Globus pallidus (tissue), 1 donor: Measurements from ENCODE around the gene C1orf174.

Experiments used
- DNase-seq: peaks from one replicate; pipeline ENCODE4 v3.0.0-alpha.2; 2015; ENCODE audit warnings: low spot score

C1orf174 gene

DNA sequence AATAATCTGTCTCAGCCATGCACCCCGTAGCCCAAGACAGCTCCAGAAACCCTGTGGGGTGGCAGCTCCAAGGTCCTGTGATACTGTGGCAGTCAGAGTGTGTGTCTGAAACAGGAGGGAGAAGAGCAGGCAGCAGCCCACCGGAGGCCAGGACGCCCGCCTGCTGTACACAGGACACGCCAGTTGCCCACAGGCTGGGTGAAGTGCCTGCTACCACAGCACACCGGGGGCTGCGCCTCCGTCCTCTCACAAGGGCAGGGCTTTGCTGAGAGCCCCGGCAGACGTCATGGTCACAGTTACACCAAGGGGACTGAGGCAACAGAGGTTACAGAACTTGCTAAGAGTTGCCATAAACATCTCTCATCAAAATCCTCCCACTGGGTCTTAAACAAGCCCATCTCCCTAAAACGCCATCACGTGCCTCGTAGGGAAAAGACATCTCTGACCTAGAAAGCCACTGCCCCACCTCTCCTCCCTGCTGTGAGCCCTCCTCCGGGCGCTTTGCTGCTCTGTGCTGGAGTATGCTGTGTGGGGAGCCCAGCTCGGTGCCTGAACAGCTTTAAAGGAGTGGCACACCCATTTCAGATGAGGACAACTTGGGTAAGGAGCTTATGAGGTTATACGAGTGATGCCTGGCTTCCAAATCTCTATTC lies 5.3 kb downstream of the C1orf174 start:
- no peak for DNase-seq

DNA sequence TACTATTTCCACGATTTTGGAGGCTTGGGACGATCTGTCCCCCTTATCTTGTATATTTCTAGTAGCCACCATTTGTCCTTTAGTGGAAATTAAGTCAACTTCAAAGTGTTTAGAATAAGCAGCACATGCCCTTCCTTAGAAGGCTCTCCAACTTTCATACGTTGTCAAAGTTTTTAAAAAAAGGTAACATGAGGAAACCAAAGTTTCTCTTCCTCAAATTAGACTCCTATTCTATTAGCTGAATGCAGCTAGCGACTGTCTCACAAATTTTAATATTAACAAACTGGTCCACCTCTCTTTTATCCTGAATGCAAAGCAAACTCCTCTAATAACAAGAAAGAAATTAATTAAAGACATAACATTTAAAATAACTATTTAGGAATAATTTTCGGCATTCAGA lies 6.9 kb downstream of the C1orf174 start:
- DNase-seq: no peak

DNA sequence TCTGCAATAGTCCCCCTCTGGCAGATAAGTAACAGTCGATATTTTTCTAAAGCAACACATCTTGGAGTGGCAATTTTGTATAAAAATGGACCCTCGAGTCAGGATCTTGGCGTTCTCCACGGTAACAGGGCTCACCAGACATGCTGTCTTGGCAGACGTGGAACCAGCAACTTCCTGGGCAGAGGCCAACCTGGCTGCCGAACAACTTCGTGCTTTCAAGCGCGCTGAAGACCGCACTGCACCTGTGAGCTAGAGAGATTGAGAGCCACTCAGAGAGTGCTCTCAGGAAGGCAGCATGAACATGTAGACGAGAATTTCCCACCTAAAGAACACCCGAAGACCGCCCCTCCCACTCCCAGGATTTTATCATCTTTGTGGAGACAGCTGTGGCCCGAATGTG lies 7.3 kb downstream of the C1orf174 start:
- DNase-seq: no peak

DNA sequence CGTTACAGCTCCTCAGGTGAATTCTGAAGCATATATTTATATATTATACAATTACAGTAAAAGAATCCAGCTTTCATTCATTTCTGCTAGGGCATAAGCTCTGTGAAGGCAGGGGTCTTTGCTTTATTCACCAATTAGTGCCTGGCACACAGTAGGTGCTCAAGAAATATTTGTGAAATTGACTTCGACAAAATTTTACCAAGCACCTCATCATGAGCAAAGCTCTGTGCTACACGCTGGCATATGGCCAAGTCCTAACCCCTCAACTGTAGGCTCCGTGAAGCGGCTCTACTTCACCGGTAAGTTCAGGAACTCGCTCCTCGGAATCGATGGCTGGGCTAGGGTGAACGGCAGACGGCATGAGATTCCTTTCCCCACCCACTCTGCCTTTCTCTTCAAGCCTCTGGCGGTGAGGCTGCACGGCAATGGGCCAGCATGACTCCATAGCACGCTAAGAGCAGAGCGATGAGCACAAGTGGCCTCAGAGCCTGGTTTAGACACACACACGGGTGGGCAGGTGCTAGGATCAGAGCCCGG lies 8.7 kb downstream of the C1orf174 start:
- no peak for DNase-seq

DNA sequence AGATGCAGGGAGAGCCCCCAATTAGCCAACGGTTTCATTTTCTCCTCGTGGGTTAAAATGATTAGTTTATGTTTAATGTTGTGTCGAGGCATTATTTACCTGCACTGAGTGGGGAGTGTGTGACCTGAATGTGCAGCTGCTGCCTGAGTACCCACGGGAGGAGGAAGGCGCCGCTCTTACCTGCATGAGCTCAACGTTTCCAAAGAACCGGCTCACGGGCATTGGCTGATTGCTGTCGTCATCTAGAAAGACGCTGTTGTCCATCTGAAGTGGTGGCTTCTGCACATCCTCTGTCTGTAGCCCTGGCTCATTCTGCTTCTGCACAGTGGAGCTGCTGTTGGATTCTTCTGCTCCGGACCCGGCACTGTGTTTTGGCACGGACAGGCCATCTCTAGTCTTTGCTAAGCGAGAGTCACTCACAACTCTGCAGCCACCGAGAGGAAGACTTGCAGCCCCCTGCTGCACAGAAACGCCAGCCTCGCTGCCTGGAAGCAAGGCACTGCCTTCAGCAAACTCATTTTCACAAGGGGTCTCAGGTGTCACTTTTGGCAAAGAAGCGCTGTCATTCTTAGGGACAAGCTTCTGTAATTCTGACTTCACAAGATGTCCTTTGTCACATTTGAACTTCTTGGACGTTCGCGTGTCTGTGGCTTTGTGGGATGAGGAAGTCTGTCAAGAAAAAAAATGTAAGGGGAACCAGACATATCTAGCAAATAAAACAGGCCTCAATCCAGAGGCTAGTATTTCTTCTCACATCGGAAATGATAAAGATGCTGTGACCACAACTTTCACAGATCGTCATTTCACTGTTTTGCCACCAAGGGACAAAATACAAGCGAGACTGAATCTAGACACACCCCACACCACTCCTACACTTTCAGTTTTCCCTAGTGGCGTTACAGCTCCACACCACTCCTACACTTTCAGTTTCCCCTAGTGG lies 9.4 kb downstream of the C1orf174 start:
- DNase-seq: peak; percentile 20

DNA sequence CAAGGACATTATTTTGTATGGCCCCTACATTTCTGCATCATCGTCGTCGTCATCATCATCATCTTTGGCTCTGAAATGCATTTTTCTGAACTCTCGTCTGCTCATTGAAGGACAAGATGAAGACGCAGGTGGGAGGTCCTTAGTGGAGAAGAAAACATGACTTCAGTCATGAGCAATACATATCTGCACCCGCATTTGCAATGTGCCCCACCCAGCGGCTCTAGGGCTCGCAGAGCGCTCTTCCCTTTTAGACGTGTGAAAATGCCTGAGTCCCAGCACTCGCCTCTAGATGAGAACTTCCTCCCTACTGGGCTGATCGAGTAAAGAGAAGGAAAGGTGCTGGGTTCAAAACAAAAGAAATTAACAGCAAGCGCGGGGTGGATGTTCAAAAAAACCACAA lies 10.1 kb downstream of the C1orf174 start:
- no peak for DNase-seq

DNA sequence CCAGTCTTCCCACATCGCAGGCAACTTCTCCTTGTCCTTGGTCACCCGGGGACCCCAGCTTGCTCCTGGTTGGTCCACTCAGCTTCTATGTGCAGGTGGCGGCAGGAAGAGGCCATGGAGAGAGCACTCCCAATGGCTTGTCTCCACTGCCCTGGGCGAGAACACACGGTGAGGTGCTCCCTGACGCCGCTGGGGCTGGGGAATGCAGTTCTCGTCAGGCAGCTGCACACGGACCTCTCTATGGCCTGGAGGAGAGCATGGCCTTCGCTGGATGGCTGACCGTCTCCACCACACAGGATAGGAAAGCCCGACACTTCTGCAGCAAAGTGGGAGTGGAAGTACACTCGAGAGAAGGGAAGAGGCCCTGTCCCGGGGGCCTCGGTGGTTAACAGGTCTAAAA lies 11.8 kb downstream of the C1orf174 start:
- no peak for DNase-seq

DNA sequence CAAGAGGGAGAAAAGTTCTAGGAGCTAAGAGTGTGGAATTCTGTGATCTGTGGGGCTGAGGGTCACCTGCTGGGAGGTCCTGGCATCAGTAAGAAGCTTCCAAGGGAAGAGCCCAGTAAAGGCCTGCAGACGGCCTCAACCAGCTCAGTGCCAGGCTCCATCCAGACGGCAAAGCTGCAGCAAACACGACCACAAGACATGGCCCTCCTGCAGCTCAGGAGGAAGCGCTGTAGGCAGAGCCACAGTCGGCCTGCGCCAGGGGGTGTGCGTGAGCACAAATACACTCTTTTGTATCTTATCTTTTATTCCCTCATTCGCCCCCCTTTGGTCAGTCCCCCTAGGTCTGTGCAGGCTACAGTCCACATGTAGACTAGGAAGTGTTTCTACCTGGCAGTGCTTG lies 13.4 kb downstream of the C1orf174 start:
- DNase-seq: no peak

DNA sequence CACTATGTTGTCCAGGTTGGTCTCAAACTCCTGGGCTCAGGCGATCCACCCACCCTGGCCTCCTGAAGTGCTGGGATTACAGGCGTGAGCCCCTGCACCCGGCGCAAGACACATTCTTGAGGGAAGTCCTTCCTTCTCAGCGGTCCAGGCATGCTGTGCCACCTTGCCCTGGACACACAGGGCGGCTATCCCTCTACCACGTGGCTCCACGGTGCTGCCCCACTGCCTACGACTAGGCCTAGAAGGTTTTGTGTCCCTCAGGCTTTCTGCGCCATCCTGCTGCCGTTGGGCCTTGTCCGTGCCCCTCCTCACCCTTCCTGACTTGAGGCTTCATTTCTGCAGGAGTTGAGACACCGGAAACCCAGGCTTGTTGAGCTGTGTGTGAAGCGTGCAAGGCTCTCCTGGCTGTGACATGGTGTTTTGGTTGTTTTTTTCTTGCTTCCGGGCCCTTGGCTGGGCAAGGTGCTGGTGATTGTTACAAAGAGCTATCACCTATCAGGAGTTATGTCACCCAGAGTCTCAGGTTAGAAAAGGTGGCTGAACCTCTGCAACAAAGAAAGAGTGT lies 13.9 kb downstream of the C1orf174 start:
- DNase-seq: no peak

DNA sequence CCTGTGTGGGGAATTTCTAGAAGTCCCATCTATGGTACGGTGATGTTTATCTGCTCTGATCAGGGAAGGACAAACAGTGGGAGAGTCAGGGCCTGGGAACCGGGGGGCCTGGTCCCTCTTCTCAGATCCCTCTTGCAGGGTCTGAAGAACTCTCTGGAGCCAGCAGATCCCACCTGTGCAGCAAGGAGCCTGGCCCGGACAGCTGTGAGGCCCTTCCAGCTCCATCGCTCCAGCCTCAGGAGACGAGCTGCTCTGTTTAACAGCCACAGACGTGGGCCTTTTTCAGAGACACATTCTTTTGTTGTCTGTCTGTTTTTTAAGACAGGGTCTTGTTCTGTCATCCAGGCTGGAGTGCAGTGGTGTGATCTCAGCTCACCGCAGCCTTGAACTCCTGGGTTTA lies 14.5 kb downstream of the C1orf174 start:
- DNase-seq: no peak

DNA sequence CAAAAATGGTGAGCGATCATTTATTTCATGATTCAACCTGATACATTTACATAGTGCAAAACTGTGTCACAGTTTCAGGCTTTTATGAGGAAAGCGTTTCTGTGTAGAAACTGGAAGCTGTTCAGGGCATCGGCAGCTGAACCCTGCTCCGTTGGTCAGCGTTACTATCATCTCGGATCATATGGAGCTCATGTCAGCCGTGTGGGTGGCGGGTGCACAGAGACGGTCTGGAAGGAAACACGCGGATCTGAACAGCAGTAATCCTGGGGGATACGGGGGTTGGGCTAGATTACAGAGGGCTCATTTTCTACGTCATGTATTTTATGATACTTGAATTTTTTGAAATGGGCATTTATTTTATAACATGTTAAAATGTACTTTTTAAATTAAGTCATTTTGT lies 15.1 kb downstream of the C1orf174 start:
- DNase-seq: no peak

DNA sequence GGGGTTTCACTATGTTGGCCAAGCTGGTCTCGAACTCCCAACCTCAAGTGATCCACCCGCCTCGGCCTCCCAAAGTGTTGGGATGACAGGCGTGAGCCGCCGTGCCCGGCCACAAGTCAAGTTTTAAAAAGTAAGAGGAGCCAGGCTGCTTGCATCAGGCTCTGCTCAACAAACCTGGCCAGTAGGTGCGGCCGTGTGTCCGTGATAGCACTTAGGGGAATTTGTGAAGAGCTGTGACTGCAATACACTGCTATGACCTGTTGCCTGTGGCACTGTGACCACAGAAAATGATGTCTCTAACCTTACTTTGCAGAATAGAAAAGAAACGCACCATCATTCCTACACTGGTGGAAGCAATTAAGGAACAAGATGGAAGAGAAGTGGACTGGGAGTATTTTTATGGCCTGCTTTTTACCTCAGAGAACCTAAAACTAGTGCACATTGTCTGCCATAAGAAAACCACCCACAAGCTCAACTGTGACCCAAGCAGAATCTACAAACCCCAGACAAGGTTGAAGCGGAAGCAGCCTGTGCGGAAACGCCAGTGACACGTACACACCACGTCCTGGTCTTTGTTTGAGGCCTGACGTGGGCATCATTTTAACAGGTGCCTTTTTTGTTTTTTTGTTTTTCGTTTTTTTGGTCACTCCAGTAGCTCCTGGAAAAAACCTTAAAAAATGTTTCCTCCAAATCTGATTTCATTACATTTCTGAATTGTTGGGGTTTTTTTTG lies 16.7 kb downstream of the C1orf174 start:
- no peak for DNase-seq

DNA sequence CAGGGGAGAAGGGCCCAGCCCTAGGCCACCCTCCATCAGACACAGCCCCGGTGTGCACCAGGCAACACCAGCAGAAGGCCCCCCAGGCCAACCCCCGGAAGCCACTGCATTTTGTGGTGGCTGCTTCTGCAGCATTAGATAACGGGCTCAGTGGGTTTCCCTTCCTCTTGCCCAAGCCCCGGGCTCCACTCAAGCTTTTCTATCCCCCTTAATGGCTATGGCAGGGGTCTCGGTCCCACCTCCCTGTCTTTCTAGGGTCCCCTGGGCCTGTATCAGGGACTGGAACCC lies 18.9 kb downstream of the C1orf174 start:
- DNase-seq: no peak

DNA sequence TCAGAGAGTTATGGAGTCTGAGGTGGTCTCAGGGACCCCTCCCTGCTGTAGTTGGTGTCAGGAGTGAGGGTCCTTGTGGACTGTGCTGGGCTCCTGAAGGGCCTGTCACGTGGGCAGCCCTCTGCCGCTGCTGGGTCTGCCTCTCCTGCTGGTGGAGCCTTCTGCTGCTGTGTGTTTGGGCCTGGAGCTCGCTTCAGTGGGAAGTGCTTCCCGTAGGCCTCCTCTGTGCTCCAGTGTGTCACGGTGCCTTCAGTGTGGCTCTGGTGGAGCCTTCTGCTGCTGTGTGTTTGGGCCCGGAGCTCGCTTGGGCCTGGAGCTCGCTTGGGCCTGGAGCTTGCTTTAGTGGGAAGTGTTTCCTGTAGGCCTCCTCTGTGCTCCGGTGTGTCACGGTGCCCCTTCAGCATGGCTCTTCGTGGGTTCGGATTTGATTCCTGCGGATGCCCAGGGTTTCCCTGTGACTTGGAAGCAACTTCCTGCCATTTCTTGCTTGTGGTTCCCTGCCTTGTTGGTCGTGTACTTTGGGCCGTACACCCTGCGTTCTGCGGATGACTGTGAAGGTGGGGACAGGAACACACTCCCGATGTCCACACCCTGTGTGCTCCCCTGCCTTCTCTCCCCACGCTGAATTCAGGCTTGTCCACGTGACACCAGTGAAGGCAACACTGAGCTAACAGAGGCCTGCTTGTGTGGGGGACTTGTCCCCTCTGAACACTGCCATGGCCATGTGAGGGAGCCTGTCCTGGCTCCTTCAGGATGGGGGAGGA lies 19.5 kb downstream of the C1orf174 start:
- no peak for DNase-seq

DNA sequence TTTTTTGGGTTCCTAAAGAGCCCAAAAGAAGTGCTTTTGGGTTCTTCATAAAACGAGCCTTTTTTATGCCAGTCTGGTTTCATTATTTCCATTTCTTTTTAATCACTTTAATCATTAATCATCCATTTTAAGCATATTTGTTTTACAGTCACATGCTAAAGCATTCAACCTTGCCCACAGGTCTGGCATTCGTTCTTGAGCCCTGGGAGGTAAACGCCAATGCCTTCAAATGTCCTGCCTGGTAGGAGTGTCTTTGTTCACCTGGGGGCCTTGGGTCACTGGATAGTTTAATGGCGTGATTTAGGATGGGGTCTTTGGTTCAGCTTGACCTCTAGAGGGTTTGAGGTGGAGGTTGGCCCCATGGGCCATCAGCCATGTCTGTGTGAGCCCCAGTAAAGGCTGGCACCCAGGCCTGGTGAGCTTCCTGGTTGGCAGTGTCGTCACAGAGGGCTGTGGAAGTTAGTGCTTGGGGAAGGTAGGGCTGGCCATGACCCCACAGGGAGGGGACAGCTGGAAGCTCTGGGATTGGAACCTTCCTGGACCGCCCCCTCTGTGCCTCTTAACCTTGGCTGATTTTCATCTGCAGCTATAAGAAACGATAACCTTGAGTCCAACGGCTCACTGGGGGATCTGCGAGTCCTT lies 20.2 kb downstream of the C1orf174 start:
- no peak for DNase-seq

DNA sequence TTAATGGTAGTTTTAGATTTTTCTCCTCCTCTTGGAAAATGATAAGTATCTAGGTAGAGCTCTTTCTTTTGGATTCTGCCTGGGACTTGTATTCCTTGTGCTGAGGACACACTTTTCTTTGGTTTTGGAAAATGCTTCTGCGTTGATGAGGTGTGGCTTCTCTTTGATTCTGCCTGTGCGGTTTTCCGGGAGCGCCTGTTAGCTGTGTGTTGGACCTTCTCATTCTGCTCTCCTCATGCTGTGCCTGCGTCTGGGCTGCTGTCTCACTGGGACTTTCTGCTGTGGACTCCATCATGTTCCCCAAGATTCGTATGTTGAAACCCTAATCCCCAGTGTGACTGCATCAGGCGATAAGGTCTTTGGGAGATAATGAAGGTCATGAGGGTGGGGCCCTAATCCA lies 21.0 kb downstream of the C1orf174 start:
- no peak for DNase-seq

DNA sequence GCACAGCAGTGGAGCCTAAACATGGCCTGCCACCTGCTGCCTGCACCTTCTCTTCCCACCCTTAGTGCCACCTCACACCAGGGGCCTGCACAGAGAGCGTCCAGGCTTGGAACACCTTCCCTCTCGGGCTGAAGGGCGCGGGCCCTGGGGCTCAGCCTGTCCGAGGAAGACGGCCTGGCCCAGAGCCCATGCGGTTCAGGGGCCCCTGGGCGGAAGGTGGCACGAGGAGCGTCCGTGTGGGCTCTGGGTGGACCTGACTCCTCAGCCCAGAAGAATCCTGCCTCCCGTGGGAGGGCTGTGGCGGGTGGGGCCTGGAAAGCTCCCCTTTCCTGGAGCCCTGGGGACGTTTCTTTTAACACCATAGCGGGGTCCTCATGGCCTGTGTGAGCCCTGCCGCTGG lies 23.4 kb downstream of the C1orf174 start:
- no peak for DNase-seq

DNA sequence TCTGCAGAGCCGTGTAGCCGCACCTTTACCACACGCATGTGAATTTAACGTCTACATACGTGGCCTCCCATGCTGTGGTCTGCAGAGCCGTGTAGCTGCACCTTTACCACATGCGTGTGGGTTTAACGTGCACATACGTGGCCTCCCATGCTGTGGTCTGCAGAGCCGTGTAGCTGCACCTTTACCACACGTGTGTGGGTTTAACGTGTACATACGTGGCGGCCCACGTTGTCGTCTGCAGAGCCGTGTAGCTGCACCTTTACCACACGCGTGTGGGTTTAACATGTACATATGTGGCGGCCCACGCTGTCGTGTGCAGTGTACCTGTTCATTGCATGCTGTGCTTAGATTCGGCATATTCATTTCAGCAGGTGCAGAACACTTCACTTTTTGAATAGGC lies 25.3 kb downstream of the C1orf174 start:
- DNase-seq: no peak

DNA sequence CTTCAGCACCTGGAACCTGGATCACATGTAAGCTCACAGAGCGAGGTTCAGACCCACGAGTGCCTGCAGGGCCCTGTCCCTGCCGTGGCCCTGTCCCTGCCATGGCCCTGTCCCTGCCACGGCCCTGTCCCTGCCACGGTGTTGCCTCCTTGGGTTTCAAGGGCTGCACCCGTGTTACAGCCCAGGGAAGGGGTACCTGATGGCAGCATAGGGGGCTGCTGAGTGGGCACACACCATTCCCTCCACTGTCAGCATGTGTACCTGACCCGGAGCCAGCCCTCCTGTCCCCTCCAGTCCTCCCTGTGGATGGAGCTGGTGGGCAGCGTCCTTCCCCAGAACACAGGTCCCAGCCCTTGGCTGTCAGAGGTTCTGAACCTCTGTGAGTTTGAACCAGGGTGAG lies 27.5 kb downstream of the C1orf174 start:
- no peak for DNase-seq

DNA sequence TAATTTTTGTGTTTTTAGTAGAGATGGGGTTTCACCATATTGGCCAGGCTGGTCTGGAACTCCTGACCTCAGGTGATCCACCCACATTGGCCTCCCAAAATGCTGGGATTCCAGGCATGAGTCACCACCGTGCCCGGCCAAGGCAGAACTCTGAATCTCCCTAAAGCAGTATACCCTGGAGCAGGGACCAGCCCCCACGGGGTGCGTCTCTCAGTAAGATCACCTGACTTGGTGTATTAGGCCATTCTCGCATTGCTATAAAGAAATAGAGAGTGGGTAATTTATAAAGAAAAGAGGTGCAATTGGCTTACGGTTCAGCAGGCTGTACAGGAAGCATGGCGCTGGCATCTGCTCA lies 28.6 kb downstream of the C1orf174 start:
- no peak for DNase-seq

DNA sequence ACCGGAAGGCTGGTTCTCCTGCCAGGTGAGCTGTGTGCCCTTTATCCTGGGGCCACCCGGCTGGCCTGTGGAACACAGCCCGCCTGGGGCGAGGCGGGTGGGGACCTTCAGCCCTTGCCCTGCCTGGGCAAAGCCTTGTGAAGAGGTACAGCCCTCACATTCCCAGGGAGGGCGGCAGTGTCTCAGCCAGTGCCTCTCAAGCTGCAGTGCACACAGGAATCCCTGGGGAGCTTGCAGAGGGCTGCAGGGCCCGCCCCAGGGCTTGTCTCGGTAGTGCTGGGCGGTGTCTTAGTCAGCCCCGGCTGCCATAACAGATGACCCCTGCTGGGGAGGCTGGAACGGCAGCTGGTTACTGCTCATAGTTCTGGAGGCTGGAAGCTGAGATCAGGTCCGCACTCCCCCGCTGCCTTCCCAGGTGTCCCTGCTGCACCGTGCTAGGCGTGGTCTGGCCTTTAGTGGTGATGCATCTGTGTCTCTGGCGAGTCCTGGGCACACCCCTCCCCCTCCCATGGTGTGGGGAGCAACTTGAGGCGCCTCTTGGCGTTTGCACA lies 30.2 kb downstream of the C1orf174 start:
- DNase-seq: no peak
